ENCODE results near the gene GNG2. TPM values are rescaled to one million over a fixed set of nuclear protein-coding genes. Genes with fewer than 3 reads are reported as not detected.

The GNG2 gene
- total and polyA plus RNA-seq, 5 donors from 2014 or later, result 145 to 252 (median 203) TPM

DNA sequence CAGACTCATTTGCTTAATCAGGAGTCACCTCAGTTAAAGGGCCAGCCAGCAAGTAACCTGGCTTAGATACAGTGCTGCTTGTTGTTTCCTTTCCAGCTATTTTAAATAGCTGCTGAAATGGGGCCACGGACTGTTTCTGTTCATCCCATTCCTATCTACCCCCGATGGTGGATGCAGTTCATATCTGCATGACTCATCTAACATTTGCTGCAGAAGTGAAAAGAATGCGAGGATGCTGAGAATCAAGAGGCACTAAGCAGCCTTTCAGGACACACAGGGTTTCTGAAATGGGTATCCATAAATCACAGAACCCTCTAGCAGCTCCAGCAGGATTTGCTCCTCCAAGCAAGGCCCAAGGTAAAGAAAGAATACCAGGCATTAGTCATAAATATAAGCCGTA is 68.8 kb downstream of the GNG2 start:
- no peak for DNase-seq
- H3K4me3 ChIP-seq (ENCODE audit: low read depth, low read length), result peak overlapping the region; percentile 18
- no peaks in the 10 kb centered on the region for H3K9me3 ChIP-seq (ENCODE audit: control insufficient read depth in 2 of 2, low read length in 2 of 2)
- Mint-ChIP-seq H3K4me1 (peaks cover 36 to 84% (median 65%) of the 10 kb centered on the region in 4 donors), H3K27me3 (no peaks in the 10 kb centered on the region), H3K9me3 (peaks cover 0 to 2% (median 0%) of the 10 kb centered on the region in 7 donors), H3K27ac (peak overlapping the region; percentile 11 to 92 (median 54)), H3K36me3 (peaks cover 35% of the 10 kb centered on the region), H3K4me3 (no peak overlapping the region)
- H3K27ac ChIP-seq (ENCODE audit: insufficient read depth, low read length, poor library complexity, severe bottlenecking), result no peak overlapping the region
- no peaks in the 10 kb centered on the region for H3K27me3 ChIP-seq (ENCODE audit: control insufficient read depth, insufficient read depth, low read length)
- peaks cover 27% of the 10 kb centered on the region for H3K36me3 ChIP-seq (ENCODE audit: control insufficient read depth, insufficient read depth, low read length)
- ATAC-seq (ENCODE audit: low read depth in 2 of 2), result no peak
- H3K4me1 ChIP-seq (ENCODE audit: control insufficient read depth, insufficient read depth, low read length, poor library complexity, severe bottlenecking), result peaks cover 14% of the 10 kb centered on the region

GRCh38 chr14:51929910-51930682 is 69.7 kb downstream of the GNG2 start:
- Histone ChIP-seq H3K36me3 (ENCODE audit: control insufficient read depth, insufficient read depth, low read length) (peaks cover 30% of the 10 kb centered on the region), H3K9me3 (ENCODE audit: control insufficient read depth in 2 of 2, low read length in 2 of 2) (no peaks in the 10 kb centered on the region), H3K27me3 (ENCODE audit: control insufficient read depth, insufficient read depth, low read length) (no peaks in the 10 kb centered on the region), H3K27ac (ENCODE audit: insufficient read depth, low read length, poor library complexity, severe bottlenecking) (peak overlapping the region; percentile 1), H3K4me3 (ENCODE audit: low read depth, low read length) (peak overlapping the region; percentile 34), H3K4me1 (ENCODE audit: control insufficient read depth, insufficient read depth, low read length, poor library complexity, severe bottlenecking) (peaks cover 14% of the 10 kb centered on the region)
- no peak for ATAC-seq (ENCODE audit: low read depth in 2 of 2)
- Mint-ChIP-seq H3K4me3 (peak overlapping the region in 2 of 4 donors; percentile 23 to 41), H3K27ac (peak overlapping the region; percentile 54 to 92 (median 87)), H3K9me3 (peaks cover 0 to 2% (median 0%) of the 10 kb centered on the region in 7 donors), H3K4me1 (peaks cover 38 to 85% (median 66%) of the 10 kb centered on the region in 4 donors), H3K36me3 (peaks cover 41% of the 10 kb centered on the region), H3K27me3 (no peaks in the 10 kb centered on the region)
- peak in 1 of 3 donors; percentile 16 for DNase-seq

GRCh38 chr14:51931308-51931707 is 70.9 kb downstream of the GNG2 start:
- no peak overlapping the region for H3K27ac ChIP-seq (ENCODE audit: insufficient read depth, low read length, poor library complexity, severe bottlenecking)
- H3K27me3 ChIP-seq (ENCODE audit: control insufficient read depth, insufficient read depth, low read length), result no peaks in the 10 kb centered on the region
- H3K9me3 ChIP-seq (ENCODE audit: control insufficient read depth in 2 of 2, low read length in 2 of 2), result no peaks in the 10 kb centered on the region
- peaks cover 14% of the 10 kb centered on the region for H3K4me1 ChIP-seq (ENCODE audit: control insufficient read depth, insufficient read depth, low read length, poor library complexity, severe bottlenecking)
- no peak overlapping the region for H3K4me3 ChIP-seq (ENCODE audit: low read depth, low read length)
- Mint-ChIP-seq H3K4me1 (peaks cover 38 to 93% (median 73%) of the 10 kb centered on the region in 4 donors), H3K27ac (peak overlapping the region; percentile 54 to 92 (median 87)), H3K9me3 (peaks cover 0 to 2% (median 0%) of the 10 kb centered on the region in 7 donors), H3K4me3 (peak overlapping the region in 3 of 4 donors; percentile 0 to 27 (median 2)), H3K27me3 (no peaks in the 10 kb centered on the region), H3K36me3 (peaks cover 37% of the 10 kb centered on the region)
- ATAC-seq (ENCODE audit: low read depth in 2 of 2) (no peak), DNase-seq (no peak)
- H3K36me3 ChIP-seq (ENCODE audit: control insufficient read depth, insufficient read depth, low read length), result peaks cover 30% of the 10 kb centered on the region

DNA sequence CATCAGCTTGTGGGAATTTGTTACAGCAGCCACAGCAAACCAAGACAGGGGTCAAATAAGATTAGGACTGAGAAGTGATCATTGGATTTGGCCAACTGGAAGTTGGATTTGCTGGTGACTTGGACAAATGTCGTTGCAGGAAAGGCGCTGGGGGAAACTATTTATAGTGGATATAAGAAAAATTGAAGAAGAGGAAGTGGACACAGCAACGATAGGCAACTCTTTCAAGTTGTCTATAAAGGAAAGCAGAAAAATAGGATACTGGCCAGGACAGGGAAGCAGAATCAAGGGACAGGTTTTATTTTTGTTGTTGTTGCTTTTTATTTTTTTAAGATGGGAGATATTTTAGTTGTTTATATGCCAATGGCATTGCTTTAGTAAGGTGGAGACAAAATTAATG is 72.8 kb downstream of the GNG2 start:
- H3K4me1 Mint-ChIP-seq, result peaks cover 42 to 89% (median 70%) of the 10 kb centered on the region in 4 donors
- H3K4me3 ChIP-seq (ENCODE audit: low read depth, low read length), result no peak overlapping the region
- DNase-seq, result no peak
- H3K4me1 ChIP-seq (ENCODE audit: control insufficient read depth, insufficient read depth, low read length, poor library complexity, severe bottlenecking), result peaks cover 14% of the 10 kb centered on the region
- H3K27ac ChIP-seq (ENCODE audit: insufficient read depth, low read length, poor library complexity, severe bottlenecking), result no peak overlapping the region
- peaks cover 29% of the 10 kb centered on the region for H3K36me3 Mint-ChIP-seq
- no peaks in the 10 kb centered on the region for H3K9me3 ChIP-seq (ENCODE audit: control insufficient read depth in 2 of 2, low read length in 2 of 2)
- peaks cover 0 to 2% (median 0%) of the 10 kb centered on the region in 7 donors for H3K9me3 Mint-ChIP-seq
- H3K27me3 ChIP-seq (ENCODE audit: control insufficient read depth, insufficient read depth, low read length), result no peaks in the 10 kb centered on the region
- ATAC-seq (ENCODE audit: low read depth in 2 of 2), result no peak
- no peaks in the 10 kb centered on the region for H3K27me3 Mint-ChIP-seq
- peaks cover 21% of the 10 kb centered on the region for H3K36me3 ChIP-seq (ENCODE audit: control insufficient read depth, insufficient read depth, low read length)
- peak overlapping the region; percentile 5 to 64 (median 13) for H3K27ac Mint-ChIP-seq
- peak overlapping the region in 1 of 4 donors; percentile 5 for H3K4me3 Mint-ChIP-seq

- H3K9me3 ChIP-seq (ENCODE audit: control insufficient read depth in 2 of 2, low read length in 2 of 2), result no peaks in the 10 kb centered on the region
- Mint-ChIP-seq H3K27ac (peak overlapping the region in 2 of 3 donors; percentile 5 to 14), H3K36me3 (peaks cover 37% of the 10 kb centered on the region), H3K4me1 (peaks cover 43 to 78% (median 61%) of the 10 kb centered on the region in 4 donors), H3K27me3 (no peaks in the 10 kb centered on the region), H3K4me3 (no peak overlapping the region), H3K9me3 (peaks cover 0 to 2% (median 0%) of the 10 kb centered on the region in 7 donors)
- no peaks in the 10 kb centered on the region for H3K4me1 ChIP-seq (ENCODE audit: control insufficient read depth, insufficient read depth, low read length, poor library complexity, severe bottlenecking)
- ATAC-seq (ENCODE audit: low read depth in 2 of 2) (no peak), DNase-seq (no peak)
- H3K27me3 ChIP-seq (ENCODE audit: control insufficient read depth, insufficient read depth, low read length), result no peaks in the 10 kb centered on the region
- no peak overlapping the region for H3K4me3 ChIP-seq (ENCODE audit: low read depth, low read length)
- peaks cover 22% of the 10 kb centered on the region for H3K36me3 ChIP-seq (ENCODE audit: control insufficient read depth, insufficient read depth, low read length)
- no peak overlapping the region for H3K27ac ChIP-seq (ENCODE audit: insufficient read depth, low read length, poor library complexity, severe bottlenecking)
Measured at GRCh38 chr14:51938137-51938536, 77.7 kb downstream of the GNG2 start.

GRCh38 chr14:51938821-51939220 is 78.4 kb downstream of the GNG2 start:
- Histone ChIP-seq H3K4me1 (ENCODE audit: control insufficient read depth, insufficient read depth, low read length, poor library complexity, severe bottlenecking) (no peaks in the 10 kb centered on the region), H3K27ac (ENCODE audit: insufficient read depth, low read length, poor library complexity, severe bottlenecking) (no peak overlapping the region), H3K36me3 (ENCODE audit: control insufficient read depth, insufficient read depth, low read length) (peaks cover 25% of the 10 kb centered on the region), H3K9me3 (ENCODE audit: control insufficient read depth in 2 of 2, low read length in 2 of 2) (no peaks in the 10 kb centered on the region), H3K27me3 (ENCODE audit: control insufficient read depth, insufficient read depth, low read length) (no peaks in the 10 kb centered on the region), H3K4me3 (ENCODE audit: low read depth, low read length) (no peak overlapping the region)
- Mint-ChIP-seq H3K27ac (peak overlapping the region in 2 of 3 donors; percentile 5 to 14), H3K36me3 (peaks cover 36% of the 10 kb centered on the region), H3K9me3 (peaks cover 0 to 4% (median 0%) of the 10 kb centered on the region in 7 donors), H3K27me3 (no peaks in the 10 kb centered on the region), H3K4me1 (peaks cover 41 to 76% (median 57%) of the 10 kb centered on the region in 4 donors), H3K4me3 (no peak overlapping the region)
- DNase-seq (no peak), ATAC-seq (ENCODE audit: low read depth in 2 of 2) (no peak)

- no peak overlapping the region for H3K4me3 Mint-ChIP-seq
- H3K27me3 ChIP-seq (ENCODE audit: control insufficient read depth, insufficient read depth, low read length), result no peaks in the 10 kb centered on the region
- H3K27me3 Mint-ChIP-seq, result no peaks in the 10 kb centered on the region
- no peaks in the 10 kb centered on the region for H3K4me1 ChIP-seq (ENCODE audit: control insufficient read depth, insufficient read depth, low read length, poor library complexity, severe bottlenecking)
- ATAC-seq (ENCODE audit: low read depth in 2 of 2), result no peak
- peaks cover 36% of the 10 kb centered on the region for H3K36me3 Mint-ChIP-seq
- no peak overlapping the region for H3K4me3 ChIP-seq (ENCODE audit: low read depth, low read length)
- peaks cover 23% of the 10 kb centered on the region for H3K36me3 ChIP-seq (ENCODE audit: control insufficient read depth, insufficient read depth, low read length)
- H3K27ac ChIP-seq (ENCODE audit: insufficient read depth, low read length, poor library complexity, severe bottlenecking), result no peak overlapping the region
- peaks cover 0 to 4% (median 0%) of the 10 kb centered on the region in 7 donors for H3K9me3 Mint-ChIP-seq
- no peak for DNase-seq
- H3K9me3 ChIP-seq (ENCODE audit: control insufficient read depth in 2 of 2, low read length in 2 of 2), result no peaks in the 10 kb centered on the region
- H3K4me1 Mint-ChIP-seq, result peaks cover 45 to 72% (median 56%) of the 10 kb centered on the region in 4 donors
- peak overlapping the region in 2 of 3 donors; percentile 69 to 88 for H3K27ac Mint-ChIP-seq
Measured at GRCh38 chr14:51939226-51939625, 78.8 kb downstream of the GNG2 start.
